ENCODE results near the gene KIF18B. TPM values are rescaled to one million over a fixed set of nuclear protein-coding genes. Genes with fewer than 3 reads are reported as not detected.

KIF18B gene
- total and polyA plus RNA-seq, 2 donors from 2014 or later, result 0.44 TPM; not detected in 1

DNA sequence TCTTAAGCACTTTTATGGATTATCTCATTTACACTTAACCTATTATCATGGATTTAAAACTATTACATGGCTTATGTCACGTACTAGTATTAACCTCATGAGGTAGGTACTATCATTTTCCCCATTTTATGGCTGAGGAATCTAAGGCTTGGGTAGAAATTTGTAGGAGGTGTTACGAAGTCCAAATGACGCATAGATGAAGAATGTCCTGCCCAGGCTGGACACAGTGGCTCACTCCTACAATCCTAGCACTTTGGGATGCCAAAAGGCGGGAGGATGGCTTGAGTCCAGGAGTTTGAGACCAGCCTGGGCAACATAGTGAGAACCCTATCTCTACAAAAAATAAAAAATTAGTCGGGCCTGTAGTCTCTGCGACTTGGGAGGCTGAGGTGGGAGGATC lies 25.4 kb upstream of the KIF18B start:
- Histone ChIP-seq H3K9me3 (ENCODE audit: control insufficient read depth in 2 of 3, insufficient read depth in 1 of 3, low read length in 3 of 3) (no peaks in the 10 kb centered on the region), H3K27me3 (ENCODE audit: control insufficient read depth, insufficient read depth, low read length) (no peaks in the 10 kb centered on the region), H3K27ac (ENCODE audit: low read depth in 2 of 2, low read length in 2 of 2) (no peak overlapping the region), H3K4me1 (ENCODE audit: control insufficient read depth in 2 of 3, insufficient read depth in 2 of 3, low read depth in 1 of 3, low read length in 3 of 3) (peaks cover 0 to 2% (median 0%) of the 10 kb centered on the region in 3 donors), H3K36me3 (ENCODE audit: control insufficient read depth in 2 of 3, insufficient read depth in 3 of 3, low read length in 3 of 3) (no peaks in the 10 kb centered on the region), H3K4me3 (ENCODE audit: low read length in 3 of 3) (no peak overlapping the region), H3K9ac (ENCODE audit: low read length in 3 of 3) (no peak overlapping the region)
- intact Hi-C loops (cut with DNase I), result no loop called here
- TF ChIP-seq, protein P1, sequence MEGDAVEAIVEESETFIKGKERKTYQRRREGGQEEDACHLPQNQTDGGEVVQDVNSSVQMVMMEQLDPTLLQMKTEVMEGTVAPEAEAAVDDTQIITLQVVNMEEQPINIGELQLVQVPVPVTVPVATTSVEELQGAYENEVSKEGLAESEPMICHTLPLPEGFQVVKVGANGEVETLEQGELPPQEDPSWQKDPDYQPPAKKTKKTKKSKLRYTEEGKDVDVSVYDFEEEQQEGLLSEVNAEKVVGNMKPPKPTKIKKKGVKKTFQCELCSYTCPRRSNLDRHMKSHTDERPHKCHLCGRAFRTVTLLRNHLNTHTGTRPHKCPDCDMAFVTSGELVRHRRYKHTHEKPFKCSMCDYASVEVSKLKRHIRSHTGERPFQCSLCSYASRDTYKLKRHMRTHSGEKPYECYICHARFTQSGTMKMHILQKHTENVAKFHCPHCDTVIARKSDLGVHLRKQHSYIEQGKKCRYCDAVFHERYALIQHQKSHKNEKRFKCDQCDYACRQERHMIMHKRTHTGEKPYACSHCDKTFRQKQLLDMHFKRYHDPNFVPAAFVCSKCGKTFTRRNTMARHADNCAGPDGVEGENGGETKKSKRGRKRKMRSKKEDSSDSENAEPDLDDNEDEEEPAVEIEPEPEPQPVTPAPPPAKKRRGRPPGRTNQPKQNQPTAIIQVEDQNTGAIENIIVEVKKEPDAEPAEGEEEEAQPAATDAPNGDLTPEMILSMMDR (IDR thresholded peaks at IDR 0.05; ENCODE audit: borderline replicate concordance, extremely low read depth, insufficient read depth), result no peak
- FAIRE-seq (no peak), DNase-seq (no peak)

DNA sequence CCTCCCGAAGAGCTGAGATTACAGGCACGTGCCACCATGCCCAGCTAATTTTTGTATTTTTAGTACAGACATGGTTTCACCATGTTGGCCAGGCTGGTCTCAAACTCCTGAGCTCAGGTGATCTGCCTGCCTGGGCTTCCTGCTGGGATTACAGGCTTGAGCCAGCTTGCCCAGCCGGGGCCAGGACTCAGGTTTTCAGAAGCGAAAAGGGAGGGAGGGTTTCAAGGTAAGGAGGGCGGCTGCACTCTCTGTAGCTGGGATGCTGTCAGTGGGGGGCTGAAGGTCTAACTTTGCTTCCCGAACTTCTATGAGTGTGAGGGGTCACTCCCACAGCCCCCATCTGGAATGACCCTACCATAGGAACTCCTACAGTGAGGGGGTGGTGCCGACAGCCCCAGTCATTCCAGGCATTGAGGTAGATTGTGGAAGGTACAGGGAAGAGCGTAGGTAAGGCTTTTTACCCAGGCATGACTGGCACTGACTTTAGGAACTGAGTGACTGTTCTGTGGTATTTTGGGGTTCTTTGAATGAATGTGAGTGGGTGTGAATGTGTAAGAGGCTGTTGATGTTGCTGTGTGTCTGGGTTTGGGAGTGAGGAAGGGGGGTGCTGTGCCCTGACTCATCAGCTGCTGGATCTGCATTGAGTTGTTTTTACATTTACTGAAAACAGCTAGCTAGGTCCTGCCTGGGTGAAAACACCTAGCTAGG lies 24.4 kb upstream of the KIF18B start:
- Histone ChIP-seq H3K9me3 (ENCODE audit: control insufficient read depth in 2 of 3, insufficient read depth in 1 of 3, low read length in 3 of 3) (no peaks in the 10 kb centered on the region), H3K27me3 (ENCODE audit: control insufficient read depth, insufficient read depth, low read length) (peaks cover 4% of the 10 kb centered on the region), H3K4me3 (ENCODE audit: low read length in 3 of 3) (no peak overlapping the region), H3K36me3 (ENCODE audit: control insufficient read depth in 2 of 3, insufficient read depth in 3 of 3, low read length in 3 of 3) (no peaks in the 10 kb centered on the region), H3K9ac (ENCODE audit: low read length in 3 of 3) (no peak overlapping the region), H3K4me1 (ENCODE audit: control insufficient read depth in 2 of 3, insufficient read depth in 2 of 3, low read depth in 1 of 3, low read length in 3 of 3) (peaks cover 0 to 6% (median 0%) of the 10 kb centered on the region in 3 donors), H3K27ac (ENCODE audit: low read depth in 2 of 2, low read length in 2 of 2) (no peak overlapping the region)
- intact Hi-C loops (cut with DNase I), result no loop called here
- TF ChIP-seq, protein P1 (IDR thresholded peaks at IDR 0.05; ENCODE audit: borderline replicate concordance, extremely low read depth, insufficient read depth), result no peak
- no peak for FAIRE-seq
- no peak for DNase-seq

DNA sequence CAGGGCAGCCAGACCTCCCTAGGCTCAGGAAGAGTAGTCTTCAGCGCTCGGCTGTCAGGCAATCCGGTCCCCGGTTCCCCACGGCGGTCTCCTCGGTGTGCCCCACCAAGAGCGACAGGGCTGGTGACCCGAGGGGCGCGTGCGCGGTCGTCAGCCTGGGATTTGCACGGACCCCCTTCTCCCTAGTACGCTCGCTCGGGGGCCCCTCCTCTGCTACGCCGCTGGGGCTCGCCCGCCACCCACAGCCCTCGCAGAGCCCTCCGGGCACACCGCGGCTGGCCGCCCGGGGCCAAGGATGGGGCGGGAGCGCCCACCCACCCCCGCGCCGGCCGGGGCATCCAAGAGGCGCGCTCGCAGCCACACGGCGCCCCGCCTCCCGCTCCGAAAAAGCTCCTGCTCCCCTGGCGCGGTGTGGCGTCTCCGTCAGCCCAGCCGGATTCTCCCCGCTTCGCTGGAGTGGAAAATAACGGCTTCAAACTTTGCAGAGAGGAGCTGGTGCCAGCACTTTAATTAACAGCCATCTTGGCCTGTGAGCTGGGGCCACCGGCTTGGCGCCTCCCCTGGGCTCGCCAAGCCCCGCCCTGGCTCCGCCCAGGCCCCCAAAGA lies 22.7 kb upstream of the KIF18B start:
- H3K4me3 ChIP-seq (ENCODE audit: low read length in 3 of 3), result peak overlapping the region in 1 of 3 donors; percentile 25
- H3K27ac ChIP-seq (ENCODE audit: low read depth in 2 of 2, low read length in 2 of 2), result no peak overlapping the region
- H3K27me3 ChIP-seq (ENCODE audit: control insufficient read depth, insufficient read depth, low read length), result peaks cover 17% of the 10 kb centered on the region
- intact Hi-C loops (cut with DNase I), result no loop called here
- H3K9ac ChIP-seq (ENCODE audit: low read length in 3 of 3), result no peak overlapping the region
- TF ChIP-seq, protein P1 (IDR thresholded peaks at IDR 0.05; ENCODE audit: borderline replicate concordance, extremely low read depth, insufficient read depth), result no peak
- H3K4me1 ChIP-seq (ENCODE audit: control insufficient read depth in 2 of 3, insufficient read depth in 2 of 3, low read depth in 1 of 3, low read length in 3 of 3), result peaks cover 0 to 8% (median 0%) of the 10 kb centered on the region in 3 donors
- no peaks in the 10 kb centered on the region for H3K36me3 ChIP-seq (ENCODE audit: control insufficient read depth in 2 of 3, insufficient read depth in 3 of 3, low read length in 3 of 3)
- no peak for FAIRE-seq
- DNase-seq, result peak in 4 of 5 donors; percentile 83 to 92 (median 87)
- no peaks in the 10 kb centered on the region for H3K9me3 ChIP-seq (ENCODE audit: control insufficient read depth in 2 of 3, insufficient read depth in 1 of 3, low read length in 3 of 3)
